Urothelium cell line (cell line): ENCODE data around the gene SPECC1L.
"Not testable (repeated sequence)": the region's sequence is repeated elsewhere in the genome, so short reads cannot be mapped to it uniquely, and the experiment has no call there.

ENCODE experiments used
- DNase-seq: peaks from one replicate; pipeline ENCODE4 v3.0.0; 2011; ENCODE audit warnings: low spot score, mixed read lengths
- FAIRE-seq: peaks from 2 replicates; lab custom pipeline; 2011; peaks lifted over from hg19 to GRCh38; lab: Jason Lieb, UNC

The SPECC1L gene

GRCh38 chr22:24245584-24246561 is 24.8 kb upstream of the SPECC1L start:
- DNase-seq = peak; percentile 17
- not testable (repeated sequence) for FAIRE-seq

GRCh38 chr22:24247011-24247507 is 23.6 kb upstream of the SPECC1L start:
- DNase-seq (peak; percentile 21), FAIRE-seq (no peak)

GRCh38 chr22:24247564-24248344 is 22.9 kb upstream of the SPECC1L start:
- peak; percentile 97 for DNase-seq
- FAIRE-seq = no peak

GRCh38 chr22:24248611-24249010 is 22.0 kb upstream of the SPECC1L start:
- not testable (repeated sequence) for DNase-seq, FAIRE-seq

- DNase-seq, FAIRE-seq: not testable (repeated sequence)
Measured at GRCh38 chr22:24249413-24249812, 21.2 kb upstream of the SPECC1L start.

- DNase-seq, FAIRE-seq: not testable (repeated sequence)
Measured at GRCh38 chr22:24251286-24251685, 19.3 kb upstream of the SPECC1L start.

- DNase-seq, FAIRE-seq: not testable (repeated sequence)
Measured at GRCh38 chr22:24253126-24253525, 17.5 kb upstream of the SPECC1L start.

GRCh38 chr22:24256136-24256535 is 14.5 kb upstream of the SPECC1L start:
- not testable (repeated sequence) for FAIRE-seq, DNase-seq

- DNase-seq, FAIRE-seq: not testable (repeated sequence)
Measured at GRCh38 chr22:24256736-24257135, 13.9 kb upstream of the SPECC1L start.

- DNase-seq, FAIRE-seq: not testable (repeated sequence)
Measured at GRCh38 chr22:24259459-24259858, 11.2 kb upstream of the SPECC1L start.

GRCh38 chr22:24262185-24262749 is 8.4 kb upstream of the SPECC1L start:
- FAIRE-seq, DNase-seq: not testable (repeated sequence)

GRCh38 chr22:24263479-24263878 is 7.2 kb upstream of the SPECC1L start:
- not testable (repeated sequence) for DNase-seq, FAIRE-seq

- not testable (repeated sequence) for FAIRE-seq, DNase-seq
Measured at GRCh38 chr22:24264329-24264896, 6.2 kb upstream of the SPECC1L start.

GRCh38 chr22:24265734-24266133 is 4.9 kb upstream of the SPECC1L start:
- no peak for FAIRE-seq
- DNase-seq = no peak

- not testable (repeated sequence) for FAIRE-seq, DNase-seq
Measured at GRCh38 chr22:24266495-24266894, 4.1 kb upstream of the SPECC1L start.

GRCh38 chr22:24271386-24271854 is 789 bp downstream of the SPECC1L start:
- DNase-seq = no peak
- FAIRE-seq = no peak

- FAIRE-seq, DNase-seq: not testable (repeated sequence)
Measured at GRCh38 chr22:24273031-24273430, 2.4 kb downstream of the SPECC1L start.

- not testable (repeated sequence) for FAIRE-seq, DNase-seq
Measured at GRCh38 chr22:24273906-24274305, 3.3 kb downstream of the SPECC1L start.

- FAIRE-seq, DNase-seq: not testable (repeated sequence)
Measured at GRCh38 chr22:24274696-24275405, 4.2 kb downstream of the SPECC1L start.
